Cardiac fibroblast (primary cell): ENCODE measurements around the gene SMYD3.

Experiments used
- DNase-seq, 2 donors: peaks; one replicate each; pipeline versions ENCODE4 v3.0.0 to v3.0.0-alpha.2; 2010; ENCODE audit warnings: low read depth in 2 of 2
- H3K4me3 ChIP-seq, 2 donors: replicated peaks in 1 of 2; 1 replicate in 1 of 2; 2 replicates in 1 of 2; pipeline ENCODE4 v1.5.1; 2011; ENCODE audit warnings: low read depth in 2 of 2, low read length in 2 of 2, mild to moderate bottlenecking in 2 of 2, moderate library complexity in 1 of 2
- TF ChIP-seq, protein P1 (sequence below): IDR thresholded peaks from one replicate; pipeline ENCODE4 v1.5.1; 2011; ENCODE audit warnings: low read depth, mild to moderate bottlenecking, low read length, inconsistent platforms

The SMYD3 gene

GRCh38 chr1:246302251-246302625 is 204.8 kb downstream of the SMYD3 start:
- DNase-seq: peak in 1 of 2 donors; percentile 10
- no peak overlapping the region for H3K4me3 ChIP-seq
- TF ChIP-seq, protein P1, sequence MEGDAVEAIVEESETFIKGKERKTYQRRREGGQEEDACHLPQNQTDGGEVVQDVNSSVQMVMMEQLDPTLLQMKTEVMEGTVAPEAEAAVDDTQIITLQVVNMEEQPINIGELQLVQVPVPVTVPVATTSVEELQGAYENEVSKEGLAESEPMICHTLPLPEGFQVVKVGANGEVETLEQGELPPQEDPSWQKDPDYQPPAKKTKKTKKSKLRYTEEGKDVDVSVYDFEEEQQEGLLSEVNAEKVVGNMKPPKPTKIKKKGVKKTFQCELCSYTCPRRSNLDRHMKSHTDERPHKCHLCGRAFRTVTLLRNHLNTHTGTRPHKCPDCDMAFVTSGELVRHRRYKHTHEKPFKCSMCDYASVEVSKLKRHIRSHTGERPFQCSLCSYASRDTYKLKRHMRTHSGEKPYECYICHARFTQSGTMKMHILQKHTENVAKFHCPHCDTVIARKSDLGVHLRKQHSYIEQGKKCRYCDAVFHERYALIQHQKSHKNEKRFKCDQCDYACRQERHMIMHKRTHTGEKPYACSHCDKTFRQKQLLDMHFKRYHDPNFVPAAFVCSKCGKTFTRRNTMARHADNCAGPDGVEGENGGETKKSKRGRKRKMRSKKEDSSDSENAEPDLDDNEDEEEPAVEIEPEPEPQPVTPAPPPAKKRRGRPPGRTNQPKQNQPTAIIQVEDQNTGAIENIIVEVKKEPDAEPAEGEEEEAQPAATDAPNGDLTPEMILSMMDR: no peak

DNA sequence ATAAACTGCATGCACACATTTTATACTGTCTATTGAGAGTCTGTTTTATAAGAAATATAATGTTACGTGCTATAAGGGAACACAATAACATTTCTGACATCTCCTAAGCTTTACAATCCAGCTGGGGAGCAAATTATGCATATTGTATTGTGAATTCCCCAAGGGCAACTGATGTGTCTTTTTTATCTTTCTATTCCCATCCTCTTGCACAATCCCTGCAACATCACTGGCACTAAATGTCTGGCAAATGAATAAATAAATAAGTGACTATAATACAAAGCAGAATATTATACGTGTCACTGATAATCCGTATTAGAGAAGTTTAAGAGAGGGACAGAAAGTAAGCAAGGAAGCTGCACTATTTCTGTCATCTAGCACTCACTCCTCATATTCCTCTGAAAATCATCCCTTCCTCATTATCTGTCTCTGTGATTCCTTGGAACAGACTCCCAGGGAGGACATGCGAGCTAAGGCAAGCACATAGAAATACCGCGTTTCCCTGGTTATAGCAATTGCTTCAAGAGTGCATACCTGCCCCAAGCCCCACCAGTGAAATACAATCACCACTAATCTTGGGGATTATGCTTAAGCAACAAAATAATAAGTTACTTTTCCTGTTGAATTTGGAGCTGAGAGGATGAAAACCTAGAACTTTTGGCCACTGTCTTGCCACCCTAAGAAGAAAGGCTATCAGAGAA is 205.4 kb downstream of the SMYD3 start:
- H3K4me3 ChIP-seq: no peak overlapping the region
- TF ChIP-seq, protein P1: no peak
- peak; percentile 12 to 34 for DNase-seq

DNA sequence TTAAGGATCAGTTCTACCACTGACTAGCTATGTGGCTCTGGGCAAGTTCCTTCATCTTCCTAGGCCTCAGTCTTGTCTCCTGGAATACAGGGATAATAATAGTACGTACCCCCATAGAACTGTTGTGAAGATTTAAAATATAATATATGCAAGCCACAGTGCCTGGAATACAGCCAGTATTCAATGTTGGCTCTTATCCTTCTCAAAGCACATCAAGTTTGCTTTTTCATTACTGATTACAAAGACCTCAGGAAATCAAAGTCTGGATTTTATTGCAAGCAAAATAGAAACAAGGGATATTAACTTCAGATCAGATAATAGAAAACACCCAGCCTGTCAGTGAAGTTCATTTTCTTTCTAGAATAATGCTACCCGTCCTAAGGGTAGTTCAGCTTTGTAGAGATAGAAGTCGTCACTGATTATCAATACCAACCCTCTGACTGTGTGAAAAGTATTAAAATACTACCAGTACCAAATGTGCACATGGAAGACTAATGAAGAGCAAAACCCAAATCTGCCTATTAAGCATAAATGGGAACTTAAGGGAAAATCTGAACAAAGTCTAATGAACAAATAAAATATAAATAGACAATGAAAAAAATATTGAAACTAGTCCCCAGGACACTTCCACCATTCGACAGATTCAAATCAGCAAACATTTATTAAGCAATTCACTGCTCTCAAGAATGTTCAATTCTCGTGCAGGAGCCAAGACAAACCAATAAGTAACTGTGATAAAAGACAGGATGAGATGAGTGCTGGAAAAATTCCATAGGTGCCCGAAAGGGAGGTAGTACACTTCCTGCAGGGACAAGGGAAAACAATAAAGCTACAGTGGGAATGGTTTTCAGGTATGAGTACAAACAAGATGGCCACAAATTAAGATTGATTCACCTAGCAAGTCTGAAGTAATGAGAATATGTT is 206.2 kb downstream of the SMYD3 start:
- TF ChIP-seq, protein P1: no peak
- DNase-seq: no peak
- no peak overlapping the region for H3K4me3 ChIP-seq

GRCh38 chr1:246297279-246298265 is 209.5 kb downstream of the SMYD3 start:
- peak in 1 of 2 donors; percentile 59 for DNase-seq
- TF ChIP-seq, protein P1: no peak
- no peak overlapping the region for H3K4me3 ChIP-seq

- H3K4me3 ChIP-seq: no peak overlapping the region
- TF ChIP-seq, protein P1: no peak
- peak in 1 of 2 donors; percentile 25 for DNase-seq
These were observed 211.1 kb downstream of the SMYD3 start for GRCh38 chr1:246295968-246296367.

- no peak overlapping the region for H3K4me3 ChIP-seq
- TF ChIP-seq, protein P1: no peak
- no peak for DNase-seq
These were observed 211.7 kb downstream of the SMYD3 start for GRCh38 chr1:246295340-246295739.
